Activated T-cell treated with anti-CD3 and anti-CD28 coated beads, Interleukin-2, amount 50 U/mL, for 4 hours (primary cell): ENCODE results near the gene MFSD6L. TPM values are rescaled to one million over a fixed set of nuclear protein-coding genes. Genes with fewer than 3 reads are reported as not detected.

Source experiments
- ATAC-seq, 2 donors: fragments of 200-7000 bp; cut with Tn5 transposase; one replicate each; pipeline ENCODE4 v1.10.0; 2021
- DNase-seq: peaks from one replicate; pipeline ENCODE4 v3.0.0-alpha.2; 2020
- H3K27me3 Mint-ChIP-seq: one replicate; pipeline ENCODE4 v1.8.0; 2021; ENCODE audit warnings: low read depth, mixed read lengths
- H3K36me3 Mint-ChIP-seq: one replicate; pipeline ENCODE4 v1.8.0; 2022; ENCODE audit warnings: mixed read lengths; ENCODE audit not compliant: insufficient read depth
- H3K4me1 Mint-ChIP-seq: one replicate; pipeline ENCODE4 v1.8.0; 2021; ENCODE audit warnings: low read depth, mixed read lengths
- H3K4me3 Mint-ChIP-seq: one replicate; pipeline ENCODE4 v1.8.0; 2021; ENCODE audit warnings: mild to moderate bottlenecking, moderate library complexity, mixed read lengths
- H3K9me3 Mint-ChIP-seq: one replicate; pipeline ENCODE4 v1.8.0; 2021; ENCODE audit warnings: mixed read lengths
- total RNA-seq, 3 donors: library from RNA; stranded (reverse); gene quantifications; one replicate each; pipeline ENCODE4 v1.2.1, GENCODE V29; 2021

Gene MFSD6L
- total RNA-seq, 3 donors from 2014 or later: 0.08 TPM; not detected in 2

DNA sequence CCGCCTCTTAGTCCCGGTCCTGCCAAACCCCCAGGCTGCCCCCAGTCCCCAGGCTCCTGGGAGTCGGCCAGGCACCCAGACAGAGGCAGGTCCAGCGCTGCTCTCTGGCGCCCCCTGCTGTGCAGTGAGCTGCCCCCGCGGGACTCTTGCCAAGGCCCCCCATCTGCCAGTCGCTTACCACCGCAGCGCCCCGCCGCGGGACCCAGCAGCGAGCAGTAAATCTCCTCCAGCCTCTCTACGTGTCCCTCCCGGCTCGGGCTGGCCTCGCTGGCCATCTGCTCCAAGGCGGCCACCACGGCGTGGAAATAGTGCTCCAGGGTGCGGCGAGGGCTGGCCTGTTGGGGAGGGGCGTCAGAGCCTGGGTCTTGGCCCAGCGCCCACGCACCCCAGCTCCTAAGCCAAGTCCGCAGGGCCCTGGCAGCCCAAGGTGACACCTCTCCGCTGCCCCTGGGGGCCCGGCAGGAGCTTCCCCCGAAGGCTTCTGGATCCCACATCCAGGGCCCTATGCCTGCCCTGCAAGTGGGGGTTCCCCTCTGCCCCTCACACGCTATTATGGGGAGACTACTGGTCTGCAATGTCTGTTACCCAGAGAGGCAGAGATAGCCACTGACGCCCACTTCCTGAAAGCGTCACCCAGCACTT is 33.7 kb upstream of the MFSD6L start:
- Mint-ChIP-seq H3K4me3 (no peak overlapping the region), H3K27me3 (peaks cover 5% of the 10 kb centered on the region), H3K36me3 (no peaks in the 10 kb centered on the region), H3K9me3 (no peaks in the 10 kb centered on the region), H3K4me1 (no peaks in the 10 kb centered on the region)
- DNase-seq: peak; percentile 18
- no peak for ATAC-seq

DNA sequence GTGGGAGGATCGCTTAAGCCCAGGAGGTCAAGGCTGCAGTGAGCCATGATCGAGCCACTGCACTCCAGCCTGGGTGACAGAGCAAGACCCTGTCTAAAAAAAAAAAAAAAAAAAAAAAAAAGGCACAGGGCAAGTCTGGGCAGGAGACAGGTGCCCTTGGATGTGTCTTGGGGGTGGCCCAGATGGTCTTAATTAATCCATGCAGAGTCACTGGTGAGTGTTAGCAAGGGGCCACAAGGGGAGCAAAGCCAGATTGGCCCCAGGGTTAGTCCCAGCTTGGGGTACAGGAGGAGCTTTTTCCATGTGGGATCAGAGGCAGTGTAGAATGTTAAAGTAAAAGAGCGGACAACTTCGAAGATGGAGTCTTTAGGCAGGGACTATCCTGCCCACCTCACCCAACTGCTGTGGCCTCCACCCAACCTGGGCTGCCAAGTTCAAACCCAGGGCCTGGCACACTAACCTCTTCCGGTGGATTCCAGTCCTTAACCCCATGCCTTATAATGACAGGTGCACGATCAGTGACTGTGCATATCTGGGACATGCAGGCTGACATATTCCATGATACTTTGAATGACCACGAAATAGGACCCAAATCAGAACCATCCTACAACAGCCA is 32.2 kb upstream of the MFSD6L start:
- Mint-ChIP-seq H3K4me1 (no peaks in the 10 kb centered on the region), H3K36me3 (no peaks in the 10 kb centered on the region), H3K9me3 (no peaks in the 10 kb centered on the region), H3K4me3 (no peak overlapping the region), H3K27me3 (no peaks in the 10 kb centered on the region)
- DNase-seq: no peak
- ATAC-seq: no peak

DNA sequence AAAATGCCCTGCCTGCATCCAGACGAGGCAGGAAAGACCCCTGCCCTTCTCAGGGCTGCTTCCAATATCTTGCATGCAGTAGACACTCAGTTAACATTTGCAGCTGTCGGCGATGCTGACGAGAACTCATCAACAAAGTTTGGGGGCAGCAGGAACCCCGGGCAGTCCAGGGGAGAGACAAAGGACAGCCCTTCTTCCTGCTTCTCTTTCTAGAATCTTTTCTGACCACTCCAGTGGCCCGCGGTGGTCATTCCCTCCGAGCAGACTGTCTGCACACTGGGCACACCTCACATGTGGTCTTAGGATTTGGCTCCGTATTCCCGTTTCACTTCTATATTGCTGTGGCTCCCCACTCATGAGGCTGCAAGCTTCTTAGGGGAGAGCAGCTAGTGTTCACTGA is 31.0 kb upstream of the MFSD6L start:
- Mint-ChIP-seq H3K27me3 (no peaks in the 10 kb centered on the region), H3K4me3 (no peak overlapping the region), H3K9me3 (no peaks in the 10 kb centered on the region), H3K36me3 (no peaks in the 10 kb centered on the region), H3K4me1 (no peaks in the 10 kb centered on the region)
- no peak for ATAC-seq
- DNase-seq: no peak

DNA sequence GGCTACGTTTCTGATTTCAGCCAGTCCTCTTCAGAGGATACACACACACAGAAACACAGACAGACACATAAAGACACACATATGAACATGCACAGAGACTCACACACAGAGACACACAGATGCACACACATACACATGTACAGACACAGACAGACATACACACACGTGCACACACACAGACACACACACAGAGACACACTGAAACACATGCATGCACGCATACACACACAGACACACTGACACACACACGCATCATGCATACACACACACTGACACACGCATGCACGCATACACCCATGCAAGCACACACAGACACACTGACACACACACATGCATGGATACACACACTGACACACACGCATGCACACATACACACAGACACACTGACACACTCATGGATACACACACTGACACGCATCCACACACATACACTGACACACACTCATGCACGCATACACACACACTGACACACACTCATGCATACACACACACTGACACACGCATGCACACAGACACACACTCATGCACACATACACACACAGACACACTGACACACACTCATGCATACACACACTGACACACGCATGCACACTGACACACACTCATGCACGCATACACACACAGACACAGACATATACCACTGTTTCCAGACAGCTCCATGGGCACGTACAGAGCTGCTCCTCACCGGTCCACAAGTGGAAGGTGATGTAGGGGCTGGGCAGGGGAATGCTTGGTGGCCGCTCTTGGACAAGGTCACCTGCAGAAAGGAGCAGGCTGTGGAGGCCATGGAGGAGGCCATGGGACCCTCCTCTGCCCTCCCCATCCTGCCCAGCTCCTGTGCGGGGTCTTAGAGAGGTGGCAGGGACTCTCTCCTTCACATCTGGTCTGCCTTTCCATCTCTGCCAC is 30.1 kb upstream of the MFSD6L start:
- no peaks in the 10 kb centered on the region for H3K36me3 Mint-ChIP-seq
- H3K4me1 Mint-ChIP-seq: no peaks in the 10 kb centered on the region
- no peak for DNase-seq
- no peak for ATAC-seq
- no peak overlapping the region for H3K4me3 Mint-ChIP-seq
- H3K9me3 Mint-ChIP-seq: peaks cover 4% of the 10 kb centered on the region
- no peaks in the 10 kb centered on the region for H3K27me3 Mint-ChIP-seq

DNA sequence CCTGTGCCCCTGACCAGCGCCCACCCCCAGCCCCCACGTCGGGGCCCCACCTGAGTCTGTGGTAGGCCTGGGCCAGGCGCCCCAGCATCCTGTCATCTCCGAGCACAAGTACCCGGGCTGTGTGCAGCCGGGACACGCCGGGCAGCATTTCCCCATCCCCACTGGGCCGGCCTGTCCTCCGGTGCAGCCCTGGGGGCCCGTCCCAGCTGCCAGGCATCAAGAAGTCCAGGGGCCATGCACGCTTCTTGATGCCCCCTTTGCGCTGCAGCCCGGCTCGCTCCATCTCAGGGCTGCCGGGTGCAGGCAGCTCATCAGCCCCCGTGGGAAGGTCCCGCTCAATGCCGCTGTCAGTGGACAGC is 29.3 kb upstream of the MFSD6L start:
- Mint-ChIP-seq H3K36me3 (no peaks in the 10 kb centered on the region), H3K4me1 (no peaks in the 10 kb centered on the region), H3K9me3 (peaks cover 5% of the 10 kb centered on the region), H3K27me3 (no peaks in the 10 kb centered on the region), H3K4me3 (no peak overlapping the region)
- ATAC-seq: no peak
- DNase-seq: no peak

DNA sequence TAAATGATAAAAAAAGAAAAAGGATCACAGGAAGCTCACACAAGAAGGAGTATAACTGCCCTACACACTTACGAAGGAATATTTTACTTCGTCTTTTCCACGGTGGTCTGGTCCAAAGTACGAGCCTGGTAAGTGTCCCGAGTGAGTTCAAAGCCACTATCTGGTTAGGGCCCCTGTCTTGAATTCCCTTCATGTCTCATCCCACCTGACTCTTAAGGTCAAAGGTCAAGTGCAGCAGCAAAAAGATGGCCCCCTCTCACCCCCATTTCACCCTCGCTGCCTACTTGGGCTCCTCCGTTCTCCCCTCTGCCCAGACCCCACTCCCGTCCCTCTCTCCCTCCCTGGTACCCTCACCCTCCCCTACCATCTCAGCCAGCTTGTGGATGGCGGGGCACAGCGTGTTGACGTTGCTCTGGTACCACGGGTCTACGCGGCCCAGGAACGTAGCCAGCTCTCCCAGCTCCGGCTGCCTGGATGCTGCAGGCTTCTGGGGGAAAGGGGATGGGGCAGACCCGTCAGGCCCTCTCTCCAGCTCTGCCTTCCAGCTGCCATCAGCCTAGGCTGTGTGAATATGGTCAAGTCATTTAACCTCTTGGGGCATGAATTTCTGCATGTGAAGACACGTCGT is 27.8 kb upstream of the MFSD6L start:
- DNase-seq: no peak
- Mint-ChIP-seq H3K27me3 (no peaks in the 10 kb centered on the region), H3K4me1 (no peaks in the 10 kb centered on the region), H3K36me3 (no peaks in the 10 kb centered on the region), H3K9me3 (peaks cover 5% of the 10 kb centered on the region), H3K4me3 (no peak overlapping the region)
- no peak for ATAC-seq

DNA sequence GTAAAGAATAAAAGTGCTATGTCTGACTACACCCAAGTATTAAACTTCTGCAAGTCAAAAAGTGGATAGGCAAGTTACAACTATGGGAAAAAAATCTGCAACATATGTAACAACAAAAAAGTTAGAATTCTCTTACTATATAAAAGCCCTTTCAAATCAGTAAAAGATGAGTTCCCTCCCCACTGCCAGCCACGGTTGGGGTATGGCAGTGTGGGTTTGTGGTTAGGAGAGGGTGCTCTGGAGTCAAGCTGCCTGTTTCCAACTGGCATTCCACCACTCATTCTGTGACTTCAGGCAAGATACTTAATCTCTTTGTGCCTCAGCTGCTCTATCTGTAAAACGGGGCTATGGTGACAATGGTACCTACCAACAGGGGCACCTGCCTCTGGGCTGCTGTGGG is 26.6 kb upstream of the MFSD6L start:
- Mint-ChIP-seq H3K9me3 (peaks cover 5% of the 10 kb centered on the region), H3K36me3 (no peaks in the 10 kb centered on the region), H3K4me1 (no peaks in the 10 kb centered on the region), H3K27me3 (no peaks in the 10 kb centered on the region), H3K4me3 (no peak overlapping the region)
- DNase-seq (no peak), ATAC-seq (no peak)

DNA sequence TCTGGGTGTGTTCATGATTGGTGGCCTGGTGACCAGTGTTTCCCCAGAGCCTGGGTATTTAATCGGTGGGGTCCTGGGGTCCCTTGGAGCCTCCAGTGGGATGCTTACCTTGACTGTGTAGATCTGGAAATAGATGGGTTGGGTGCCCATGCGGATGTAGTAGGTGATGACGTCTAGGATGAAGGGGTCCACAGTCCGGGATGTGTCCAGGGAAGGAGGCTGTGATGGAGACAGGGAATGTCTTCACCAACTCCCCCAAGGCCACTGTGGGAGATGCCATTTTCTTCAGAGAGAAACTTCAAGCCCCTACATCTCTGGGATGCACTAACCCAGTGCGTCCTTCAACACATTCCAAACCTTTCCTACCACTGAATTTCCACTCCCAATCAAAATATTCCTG is 24.1 kb upstream of the MFSD6L start:
- ATAC-seq (no peak), DNase-seq (no peak)
- Mint-ChIP-seq H3K9me3 (peaks cover 5% of the 10 kb centered on the region), H3K4me1 (no peaks in the 10 kb centered on the region), H3K27me3 (no peaks in the 10 kb centered on the region), H3K4me3 (no peak overlapping the region), H3K36me3 (no peaks in the 10 kb centered on the region)

DNA sequence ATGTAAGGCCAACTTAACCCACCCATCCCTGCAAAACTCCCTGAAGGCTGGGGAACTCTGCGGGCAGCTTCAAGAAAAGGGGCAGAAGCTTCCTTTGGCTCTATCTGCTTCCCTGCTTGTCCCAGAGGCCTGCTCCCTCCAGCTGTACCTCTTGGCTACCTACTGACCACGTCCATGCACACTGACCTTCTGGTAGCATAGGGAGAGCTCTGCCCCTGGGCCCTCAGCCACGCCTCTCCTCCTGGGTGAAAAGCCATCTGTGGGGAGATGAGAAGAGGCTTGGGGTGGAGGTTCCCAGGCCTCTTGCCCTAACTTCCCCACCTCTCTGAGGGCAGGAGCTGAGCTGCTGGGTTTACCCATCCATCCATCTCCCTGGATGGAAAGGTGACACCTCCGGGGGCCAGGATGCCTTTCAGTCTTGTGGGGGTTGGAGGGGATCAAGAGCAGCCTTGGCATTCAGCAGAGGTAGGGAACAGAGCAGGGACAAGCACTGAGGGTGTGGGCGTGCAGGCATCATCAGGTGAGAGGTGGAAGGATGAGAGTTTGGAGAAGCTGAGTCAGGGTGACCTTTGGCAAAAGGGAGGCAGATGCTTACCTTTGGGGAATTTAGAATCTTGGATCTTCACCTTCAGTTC is 23.4 kb upstream of the MFSD6L start:
- H3K4me3 Mint-ChIP-seq: no peak overlapping the region
- H3K27me3 Mint-ChIP-seq: no peaks in the 10 kb centered on the region
- H3K9me3 Mint-ChIP-seq: peaks cover 5% of the 10 kb centered on the region
- DNase-seq (no peak), ATAC-seq (no peak)
- no peaks in the 10 kb centered on the region for H3K4me1 Mint-ChIP-seq
- H3K36me3 Mint-ChIP-seq: no peaks in the 10 kb centered on the region

DNA sequence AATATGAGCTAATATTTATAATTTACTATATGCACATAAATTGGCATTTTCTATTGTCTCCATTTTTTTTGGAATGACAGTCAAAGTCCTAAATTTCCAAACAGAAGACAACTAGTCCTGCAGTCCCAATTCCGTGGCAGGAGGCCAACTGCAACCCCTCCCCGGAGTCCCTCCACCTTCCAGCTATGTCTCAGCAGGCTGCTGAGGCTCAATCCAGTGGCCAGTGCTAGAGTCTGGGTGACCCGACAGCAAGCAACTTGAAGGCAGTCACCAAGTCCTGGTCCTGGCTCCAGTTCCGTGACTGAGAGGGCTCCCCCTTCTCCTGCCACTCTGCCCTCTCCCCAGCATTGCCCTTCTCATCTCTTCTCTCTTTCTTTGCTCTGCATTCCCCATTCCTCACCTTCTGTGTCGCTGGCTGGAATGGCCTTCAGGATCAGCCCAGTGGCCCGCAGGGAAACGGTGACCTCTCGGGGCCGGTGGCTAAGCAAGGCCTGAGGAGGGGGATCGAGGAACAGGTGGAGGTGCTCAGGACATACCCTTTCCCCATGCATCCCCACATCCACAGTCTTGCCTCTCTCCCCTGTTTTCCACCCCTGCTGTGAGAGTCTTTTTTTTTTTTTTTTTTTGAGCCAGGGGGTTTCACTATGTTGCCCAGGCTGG is 22.4 kb upstream of the MFSD6L start:
- ATAC-seq (no peak), DNase-seq (no peak)
- Mint-ChIP-seq H3K4me3 (no peak overlapping the region), H3K27me3 (no peaks in the 10 kb centered on the region), H3K4me1 (no peaks in the 10 kb centered on the region), H3K9me3 (peaks cover 5% of the 10 kb centered on the region), H3K36me3 (no peaks in the 10 kb centered on the region)

DNA sequence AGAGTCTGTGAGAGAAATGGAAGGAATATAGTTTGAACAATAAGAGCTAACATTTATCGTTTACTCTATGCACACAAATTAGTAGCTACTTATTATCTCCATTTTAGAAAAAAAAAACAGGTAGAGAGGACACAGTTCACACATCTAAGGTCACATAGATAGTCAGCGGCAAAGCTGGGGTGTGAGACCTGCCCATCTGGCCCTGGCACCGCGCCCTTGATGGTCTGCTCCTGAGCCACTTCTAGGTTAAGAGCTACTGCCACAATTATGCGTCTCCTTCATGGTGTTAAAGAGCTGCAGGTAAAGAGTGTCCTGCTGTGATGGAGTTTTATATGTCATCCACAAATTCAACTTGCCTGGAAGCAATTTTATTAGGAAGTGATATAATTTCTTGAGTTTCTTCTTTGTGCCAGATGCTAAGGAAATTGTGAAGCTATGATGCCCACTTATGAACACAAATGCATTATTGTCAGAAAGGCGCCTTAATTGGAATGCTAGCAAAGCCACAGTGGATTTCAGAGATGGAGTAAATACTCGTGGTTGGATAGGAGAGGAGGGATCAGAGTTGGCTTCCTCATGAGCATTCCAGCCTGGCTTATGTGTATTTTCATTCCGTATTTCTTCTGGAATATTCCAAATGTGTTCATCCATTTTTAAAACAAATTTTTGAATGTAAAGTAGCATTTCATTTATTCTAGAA is 21.3 kb upstream of the MFSD6L start:
- no peaks in the 10 kb centered on the region for H3K36me3 Mint-ChIP-seq
- ATAC-seq (no peak), DNase-seq (no peak)
- H3K4me1 Mint-ChIP-seq: no peaks in the 10 kb centered on the region
- peaks cover 1% of the 10 kb centered on the region for H3K27me3 Mint-ChIP-seq
- no peak overlapping the region for H3K4me3 Mint-ChIP-seq
- H3K9me3 Mint-ChIP-seq: peaks cover 5% of the 10 kb centered on the region

DNA sequence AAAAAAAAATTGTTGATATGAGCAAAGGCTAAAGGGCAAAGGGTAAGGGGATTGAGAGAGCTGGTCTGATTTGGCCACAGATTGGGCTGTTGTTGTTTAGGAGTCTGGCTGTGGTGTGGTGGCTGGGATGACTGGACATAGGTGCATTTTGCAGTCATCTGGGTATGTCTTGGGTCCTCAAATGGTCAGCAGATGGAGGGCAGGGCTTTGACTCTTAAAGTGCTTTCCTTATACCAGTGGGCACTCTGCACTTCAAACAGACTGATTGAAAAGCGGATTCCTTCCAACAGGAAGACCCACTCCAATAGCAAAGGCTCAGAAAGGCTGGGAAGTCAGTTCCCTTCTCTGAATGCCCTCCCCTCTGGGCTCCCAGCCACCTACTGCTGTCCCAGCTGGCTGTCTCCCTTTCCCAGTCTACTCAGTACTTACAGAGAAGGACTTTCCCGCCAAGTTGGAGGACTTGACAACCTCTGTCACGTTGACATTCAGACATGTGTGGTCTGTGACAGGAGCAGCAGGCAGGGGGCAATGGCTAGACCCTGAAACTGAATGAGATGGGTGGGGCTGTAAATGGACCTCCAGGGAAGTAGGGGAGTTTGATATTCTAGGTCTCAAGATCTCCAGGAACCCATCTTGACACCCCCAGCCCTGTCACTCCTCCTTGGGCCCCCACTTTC is 19.6 kb upstream of the MFSD6L start:
- DNase-seq (no peak), ATAC-seq (no peak)
- H3K36me3 Mint-ChIP-seq: no peaks in the 10 kb centered on the region
- no peaks in the 10 kb centered on the region for H3K4me1 Mint-ChIP-seq
- no peak overlapping the region for H3K4me3 Mint-ChIP-seq
- peaks cover 9% of the 10 kb centered on the region for H3K27me3 Mint-ChIP-seq
- H3K9me3 Mint-ChIP-seq: no peaks in the 10 kb centered on the region

DNA sequence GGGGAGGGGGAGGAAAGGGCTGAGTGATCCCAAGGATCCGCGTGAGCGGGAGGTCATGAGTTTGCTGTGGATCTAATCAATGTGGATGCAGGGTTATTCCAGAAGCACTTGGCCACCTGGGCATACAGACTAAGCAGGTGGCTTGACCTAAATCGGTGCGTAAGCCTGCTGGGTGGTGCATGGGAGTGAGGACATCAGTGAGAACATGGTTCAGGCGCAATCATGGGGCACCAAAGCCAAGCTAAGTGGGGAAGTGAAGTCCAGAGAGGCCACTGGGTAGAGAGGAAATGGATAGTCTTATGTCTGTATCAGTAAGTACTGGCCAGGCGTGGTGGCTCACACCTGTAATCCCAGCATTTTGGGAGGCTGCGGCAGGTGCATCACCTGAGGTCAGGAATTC is 18.9 kb upstream of the MFSD6L start:
- DNase-seq (no peak), ATAC-seq (no peak)
- Mint-ChIP-seq H3K4me3 (no peak overlapping the region), H3K27me3 (peaks cover 12% of the 10 kb centered on the region), H3K4me1 (no peaks in the 10 kb centered on the region), H3K36me3 (peaks cover 2% of the 10 kb centered on the region), H3K9me3 (peaks cover 2% of the 10 kb centered on the region)
